ENCODE data around the gene FAM180A.
"Not testable (repeated sequence)": the region's sequence is repeated elsewhere in the genome, so short reads cannot be mapped to it uniquely, and the experiment has no call there.

Gene FAM180A

DNA sequence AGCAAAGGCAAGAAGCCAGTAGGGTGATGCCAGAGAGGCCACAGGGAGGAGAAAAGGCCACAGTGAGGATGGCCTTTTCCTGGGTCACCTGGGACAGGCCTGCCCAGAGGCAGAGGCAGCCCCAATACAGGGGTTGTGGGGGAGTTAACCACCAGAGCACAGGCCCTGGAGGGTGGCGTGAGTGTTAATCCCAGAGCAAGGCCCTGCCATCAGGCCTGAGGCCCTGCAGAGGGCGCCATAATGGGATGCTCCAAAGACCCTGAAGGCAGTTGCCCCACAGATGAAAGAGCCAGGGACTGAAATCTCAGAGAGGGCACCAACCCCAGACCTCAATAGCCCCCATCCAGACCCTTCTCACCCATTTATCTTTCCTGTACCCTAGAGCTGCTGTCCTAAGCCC lies 44.5 kb downstream of the FAM180A start:
- intact Hi-C loops (cut with DNase I; ENCODE audit: low total_unique reads) = no loop called here
- no peaks in the 10 kb centered on the region for H3K27me3 ChIP-seq
- H3K9me3 ChIP-seq = no peaks in the 10 kb centered on the region
- H3K4me3 ChIP-seq = no peak overlapping the region
- peaks cover 0 to 14% (median 11%) of the 10 kb centered on the region in 3 donors for H3K36me3 ChIP-seq
- H3K27ac ChIP-seq = no peak overlapping the region
- TF ChIP-seq, protein P1, sequence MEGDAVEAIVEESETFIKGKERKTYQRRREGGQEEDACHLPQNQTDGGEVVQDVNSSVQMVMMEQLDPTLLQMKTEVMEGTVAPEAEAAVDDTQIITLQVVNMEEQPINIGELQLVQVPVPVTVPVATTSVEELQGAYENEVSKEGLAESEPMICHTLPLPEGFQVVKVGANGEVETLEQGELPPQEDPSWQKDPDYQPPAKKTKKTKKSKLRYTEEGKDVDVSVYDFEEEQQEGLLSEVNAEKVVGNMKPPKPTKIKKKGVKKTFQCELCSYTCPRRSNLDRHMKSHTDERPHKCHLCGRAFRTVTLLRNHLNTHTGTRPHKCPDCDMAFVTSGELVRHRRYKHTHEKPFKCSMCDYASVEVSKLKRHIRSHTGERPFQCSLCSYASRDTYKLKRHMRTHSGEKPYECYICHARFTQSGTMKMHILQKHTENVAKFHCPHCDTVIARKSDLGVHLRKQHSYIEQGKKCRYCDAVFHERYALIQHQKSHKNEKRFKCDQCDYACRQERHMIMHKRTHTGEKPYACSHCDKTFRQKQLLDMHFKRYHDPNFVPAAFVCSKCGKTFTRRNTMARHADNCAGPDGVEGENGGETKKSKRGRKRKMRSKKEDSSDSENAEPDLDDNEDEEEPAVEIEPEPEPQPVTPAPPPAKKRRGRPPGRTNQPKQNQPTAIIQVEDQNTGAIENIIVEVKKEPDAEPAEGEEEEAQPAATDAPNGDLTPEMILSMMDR (IDR thresholded peaks at IDR 0.05) = no peak
- H3K4me1 ChIP-seq = no peaks in the 10 kb centered on the region
- DNase-seq = no peak

DNA sequence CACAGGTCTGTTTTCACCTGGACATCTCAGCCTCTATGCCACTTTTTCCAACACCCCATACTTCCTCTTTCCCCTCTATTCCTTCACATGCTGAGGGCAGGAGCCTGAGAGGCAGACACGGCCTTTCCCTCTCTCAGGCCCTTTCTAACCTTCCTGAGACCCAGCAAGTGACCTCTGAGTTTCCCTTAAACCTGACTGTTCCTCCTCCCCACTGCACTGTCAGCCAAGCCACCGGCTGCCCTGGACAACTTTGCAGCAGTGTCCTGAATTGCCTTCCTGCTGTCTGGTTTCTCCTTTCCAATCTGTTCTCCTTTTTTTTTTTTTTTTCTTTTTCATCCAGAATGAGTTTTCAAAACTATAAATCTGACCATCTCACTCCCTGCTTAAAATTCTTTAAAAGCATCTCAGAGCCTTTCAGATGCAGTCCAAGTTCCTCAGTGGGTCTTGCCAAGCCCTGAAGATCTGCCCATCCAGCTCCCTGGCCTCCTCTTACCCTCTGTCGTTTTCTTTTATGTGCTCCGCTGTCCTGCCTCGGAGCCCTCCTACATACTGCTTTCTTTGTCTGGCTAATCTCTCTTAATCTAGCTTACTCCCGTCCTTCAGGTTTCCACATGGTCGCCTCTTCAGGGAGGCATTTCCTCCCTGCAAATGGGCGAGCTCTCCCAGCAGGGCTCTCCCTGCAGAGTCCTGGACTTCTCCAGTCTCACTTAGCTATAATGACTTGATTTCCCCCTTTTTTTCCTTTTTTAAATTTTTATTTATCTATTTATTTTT lies 51.1 kb downstream of the FAM180A start:
- Histone ChIP-seq H3K27me3 (no peaks in the 10 kb centered on the region), H3K9me3 (no peaks in the 10 kb centered on the region), H3K27ac (no peak overlapping the region), H3K4me1 (no peaks in the 10 kb centered on the region), H3K36me3 (peaks cover under 1 to 30% (median 11%) of the 10 kb centered on the region in 3 donors), H3K4me3 (no peak overlapping the region)
- DNase-seq = no peak
- intact Hi-C loops (cut with DNase I; ENCODE audit: low total_unique reads) = no loop called here
- TF ChIP-seq, protein P1 (IDR thresholded peaks at IDR 0.05) = no peak

- Histone ChIP-seq H3K27ac (no peak overlapping the region), H3K9me3 (no peaks in the 10 kb centered on the region), H3K36me3 (peaks cover 9 to 38% (median 13%) of the 10 kb centered on the region in 3 donors), H3K4me1 (no peaks in the 10 kb centered on the region), H3K4me3 (no peak overlapping the region), H3K27me3 (no peaks in the 10 kb centered on the region)
- TF ChIP-seq, protein P1 (IDR thresholded peaks at IDR 0.05) = no peak
- no peak for DNase-seq
- intact Hi-C loops (cut with DNase I; ENCODE audit: low total_unique reads) = no loop called here
Observed at GRCh38 chr7:135693558-135693957, 55.1 kb downstream of the FAM180A start.

- intact Hi-C loops (cut with DNase I; ENCODE audit: low total_unique reads); H3K27ac ChIP-seq: not testable (repeated sequence)
- H3K36me3 ChIP-seq = peaks cover 9 to 38% (median 16%) of the 10 kb centered on the region in 3 donors
Observed at GRCh38 chr7:135692606-135693005, 56.0 kb downstream of the FAM180A start.

GRCh38 chr7:135692055-135692454 lies 56.6 kb downstream of the FAM180A start:
- no peak overlapping the region for H3K4me3 ChIP-seq
- H3K4me1 ChIP-seq = no peaks in the 10 kb centered on the region
- H3K27ac ChIP-seq = no peak overlapping the region
- TF ChIP-seq, protein P1 (IDR thresholded peaks at IDR 0.05) = no peak
- intact Hi-C loops (cut with DNase I; ENCODE audit: low total_unique reads) = no loop called here
- no peaks in the 10 kb centered on the region for H3K9me3 ChIP-seq
- H3K36me3 ChIP-seq = peaks cover 9 to 38% (median 20%) of the 10 kb centered on the region in 3 donors
- H3K27me3 ChIP-seq = no peaks in the 10 kb centered on the region
- no peak for DNase-seq

More at GRCh38 chr7:135692606-135693005, 56.0 kb downstream of the FAM180A start:
- H3K9me3 ChIP-seq, H3K27me3 ChIP-seq, H3K4me1 ChIP-seq, H3K4me3 ChIP-seq, DNase-seq: not testable (repeated sequence)

- H3K4me3 ChIP-seq = no peak overlapping the region
- H3K27me3 ChIP-seq = no peaks in the 10 kb centered on the region
- no peak for DNase-seq
- no peak overlapping the region for H3K27ac ChIP-seq
- TF ChIP-seq, protein P1 (IDR thresholded peaks at IDR 0.05) = no peak
- peaks cover 9 to 41% (median 22%) of the 10 kb centered on the region in 3 donors for H3K36me3 ChIP-seq
- no peaks in the 10 kb centered on the region for H3K4me1 ChIP-seq
- no peaks in the 10 kb centered on the region for H3K9me3 ChIP-seq
- intact Hi-C loops (cut with DNase I; ENCODE audit: low total_unique reads) = no loop called here
Observed at GRCh38 chr7:135690566-135690965, 58.0 kb downstream of the FAM180A start.
